K562 (cell line): Measurements from ENCODE around the gene TTC28. TPM values are rescaled to one million over a fixed set of nuclear protein-coding genes. Genes with fewer than 3 reads are reported as not detected.
A peak's percentile ranks its signal among the peaks of the same experiment; 100 is the strongest.

Source experiments
- CBX2 ChIP-seq: fragments of 200-600 bp; sonication (generic); IDR thresholded peaks from one replicate; pipeline ENCODE4 v1.6.1; 2012; ENCODE audit warnings: mild to moderate bottlenecking, low read length, inconsistent platforms; ENCODE audit not compliant: insufficient read depth, poor library complexity, severe bottlenecking
- CHD4 ChIP-seq: fragments of 200-600 bp; sonication (generic); IDR thresholded peaks from 3 replicates; pipeline ENCODE4 v1.6.1; 2012; ENCODE audit warnings: low read depth, mild to moderate bottlenecking, mixed read lengths, low read length, inconsistent platforms; ENCODE audit not compliant: insufficient read depth, insufficient replicate concordance, poor library complexity, severe bottlenecking
- DMBX1 ChIP-seq: fragments of 250-450 bp; sonication (Bioruptor Pico); IDR thresholded peaks from 2 replicates; pipeline ENCODE4 v1.8.0; 2022; ENCODE audit warnings: inconsistent platforms, mild to moderate bottlenecking, moderate library complexity, borderline replicate concordance
- EP400 ChIP-seq: fragments of 450-650 bp; IDR thresholded peaks from 2 replicates; pipeline ENCODE4 v1.6.1; 2017; ENCODE audit warnings: antibody characterized with exemption, mild to moderate bottlenecking, moderate library complexity
- FOXP1 ChIP-seq: sonication (generic); formaldehyde crosslinking; IDR thresholded peaks from 2 replicates; pipeline ENCODE4 v1.8.0; 2022; ENCODE audit warnings: mild to moderate bottlenecking, missing genetic modification reagents
- ILK ChIP-seq: fragments of 450-650 bp; IDR thresholded peaks from 2 replicates; pipeline ENCODE4 v1.6.1; 2016; ENCODE audit warnings: missing genetic modification characterization, low read depth, mild to moderate bottlenecking, missing compliant biosample characterization, moderate library complexity, borderline replicate concordance
- L3MBTL2 ChIP-seq: fragments of 450-650 bp; IDR thresholded peaks from 2 replicates; pipeline ENCODE4 v1.6.1; 2016; ENCODE audit warnings: mild to moderate bottlenecking, moderate library complexity
- MTA3 ChIP-seq: fragments of 450-650 bp; formaldehyde crosslinking; IDR thresholded peaks from 2 replicates; pipeline ENCODE4 v1.6.1; 2017; ENCODE audit warnings: mild to moderate bottlenecking, borderline replicate concordance
- PHF20 ChIP-seq: fragments of 450-650 bp; IDR thresholded peaks from 2 replicates; pipeline ENCODE4 v1.6.1; 2018; ENCODE audit not compliant: partially characterized antibody
- PTBP1 ChIP-seq: fragments of 200-400 bp; formaldehyde crosslinking; IDR thresholded peaks from 2 replicates; pipeline ENCODE4 v1.6.1; 2017; ENCODE audit warnings: low read depth, low read length
- RBBP5 ChIP-seq: fragments of 200-600 bp; sonication (generic); IDR thresholded peaks from 2 replicates; pipeline ENCODE4 v1.6.1; 2012; ENCODE audit warnings: borderline replicate concordance, mild to moderate bottlenecking, low read length, control low read depth, inconsistent platforms; ENCODE audit not compliant: insufficient read depth, poor library complexity, severe bottlenecking
- SAFB ChIP-seq: fragments of 200-400 bp; formaldehyde crosslinking; IDR thresholded peaks from 2 replicates; pipeline ENCODE4 v1.6.1; 2017; ENCODE audit warnings: low read depth, low read length, borderline replicate concordance
- SIN3B ChIP-seq: fragments of 450-650 bp; IDR thresholded peaks from 2 replicates; pipeline ENCODE4 v1.6.1; 2017; ENCODE audit warnings: low read depth, mild to moderate bottlenecking, moderate library complexity
- SMARCA5 ChIP-seq: fragments of 450-650 bp; IDR thresholded peaks from 2 replicates; pipeline ENCODE4 v1.6.1; 2016
- ZKSCAN3 ChIP-seq: fragments of 250-450 bp; sonication (Bioruptor Pico); IDR thresholded peaks from 2 replicates; pipeline ENCODE4 v1.4.0; 2020
- ZNF253 ChIP-seq: fragments of 250-450 bp; sonication (Bioruptor Pico); conservative IDR thresholded peaks from 2 replicates; pipeline ENCODE4 v1.6.1; 2021; ENCODE audit warnings: mild to moderate bottlenecking
- ZNF644 ChIP-seq: fragments of 200-800 bp; sonication (Bioruptor generic); IDR thresholded peaks from 2 replicates; pipeline ENCODE4 v1.6.1; 2016; ENCODE audit warnings: low read depth, missing genetic modification characterization, missing compliant biosample characterization
- ZSCAN29 ChIP-seq: fragments of 450-650 bp; IDR thresholded peaks from 2 replicates; pipeline ENCODE4 v1.6.1; 2017
- polyA plus RNA-seq, 8 experiments: library from polyadenylated mRNA; depleted of rRNA in 4 of 8; stranded (reverse) in 5 of 8; unstranded in 3 of 8; fragments of >200 nt; fragmentation: Nextera tagmentation in 2 of 8; fragmentation: Illumina TruSeq in 1 of 8; extraction: Ambion mirVana in 2 of 8; extraction: Trizol in 1 of 8; gene quantifications; 2 replicates each; pipeline versions ENCODE4 v1.2.1 to v1.2.3, GENCODE V29; 2011 to 2014; ENCODE audit warnings: inconsistent platforms in 1 of 8, missing spikeins in 1 of 8
- total RNA-seq, 7 experiments: library from RNA; depleted of rRNA in 6 of 7; stranded (reverse); fragments of >200 nt in 6 of 7; fragmentation: Illumina TruSeq in 2 of 7; extraction: Trizol in 2 of 7; gene quantifications; 2 replicates each; pipeline versions ENCODE4 v1.2.1 to v1.2.3, GENCODE V29; 2011 to 2021; ENCODE audit warnings: low replicate concordance in 1 of 7
- TF ChIP-seq, protein P1 (sequence below): fragments of 200-800 bp; sonication (Bioruptor generic); IDR thresholded peaks from 2 replicates; pipeline ENCODE4 v1.6.1; 2017; ENCODE audit warnings: missing genetic modification characterization, missing compliant biosample characterization
- TF ChIP-seq, protein P2 (sequence below): fragments of 450-650 bp; formaldehyde crosslinking; IDR thresholded peaks from 2 replicates; pipeline ENCODE4 v1.4.0; 2022; ENCODE audit warnings: mild to moderate bottlenecking, moderate library complexity
- TF ChIP-seq, protein P3 (sequence below): fragments of 450-650 bp; formaldehyde crosslinking; conservative IDR thresholded peaks from 2 replicates; pipeline ENCODE4 v1.4.0; 2022; ENCODE audit warnings: mild to moderate bottlenecking, missing genetic modification characterization
- TF ChIP-seq, protein P4 (sequence below): fragments of 450-650 bp; IDR thresholded peaks from 2 replicates; pipeline ENCODE4 v1.6.1; 2017; ENCODE audit warnings: mild to moderate bottlenecking, moderate library complexity
- TF ChIP-seq, protein P5 (sequence below): sonication (generic); formaldehyde crosslinking; IDR thresholded peaks from 2 replicates; pipeline ENCODE4 v1.8.0; 2022; ENCODE audit warnings: mild to moderate bottlenecking, missing genetic modification reagents

Gene TTC28
- total and polyA plus RNA-seq, 9 of the 15 experiments (the other 6 are each of a cell fraction or from before 2014, with no cell fraction given) = 0.22 to 10.7 (median 3.1) TPM

DNA sequence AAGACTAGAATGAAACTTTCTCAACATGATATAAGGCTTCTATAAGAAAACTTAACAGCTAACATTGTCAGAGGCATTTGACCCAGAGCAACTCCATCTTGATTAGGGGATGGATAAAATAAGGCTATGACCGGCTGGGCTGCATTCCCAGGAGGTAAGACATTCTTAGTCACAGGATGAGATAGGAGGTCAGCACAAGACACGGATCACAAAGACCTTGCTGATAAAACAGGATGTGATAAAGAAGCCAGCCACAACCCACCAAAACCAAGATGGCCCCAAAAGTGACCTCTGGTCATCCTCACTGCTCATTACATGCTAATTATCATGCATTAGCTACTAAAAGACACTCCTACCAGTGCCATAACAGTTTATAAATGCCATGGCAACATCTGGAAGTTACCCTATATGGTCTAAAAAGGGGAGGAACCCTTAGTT is 135.2 kb downstream of the TTC28 start (continued):
- TF ChIP-seq, protein P1, sequence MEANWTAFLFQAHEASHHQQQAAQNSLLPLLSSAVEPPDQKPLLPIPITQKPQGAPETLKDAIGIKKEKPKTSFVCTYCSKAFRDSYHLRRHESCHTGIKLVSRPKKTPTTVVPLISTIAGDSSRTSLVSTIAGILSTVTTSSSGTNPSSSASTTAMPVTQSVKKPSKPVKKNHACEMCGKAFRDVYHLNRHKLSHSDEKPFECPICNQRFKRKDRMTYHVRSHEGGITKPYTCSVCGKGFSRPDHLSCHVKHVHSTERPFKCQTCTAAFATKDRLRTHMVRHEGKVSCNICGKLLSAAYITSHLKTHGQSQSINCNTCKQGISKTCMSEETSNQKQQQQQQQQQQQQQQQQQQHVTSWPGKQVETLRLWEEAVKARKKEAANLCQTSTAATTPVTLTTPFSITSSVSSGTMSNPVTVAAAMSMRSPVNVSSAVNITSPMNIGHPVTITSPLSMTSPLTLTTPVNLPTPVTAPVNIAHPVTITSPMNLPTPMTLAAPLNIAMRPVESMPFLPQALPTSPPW (CRISPR knock-in tag) = peak; percentile 19; the same call in 1 of the 2 replicates
- TF ChIP-seq SAFB (no peak), ILK (tag) (no peak), ZNF644 (peak; percentile 88), RBBP5 (no peak), ZKSCAN3 (no peak), SMARCA5 (no peak), EP400 (no peak), DMBX1 (CRISPR knock-in tag) (peak; percentile 82), ZSCAN29 (no peak), PHF20 (no peak), L3MBTL2 (no peak), CHD4 (no peak), FOXP1 (CRISPR knock-in tag) (no peak), ZNF253 (CRISPR knock-in tag) (no peak), MTA3 (no peak), SIN3B (no peak), CBX2 (no peak), PTBP1 (no peak)
- TF ChIP-seq, protein P2, sequence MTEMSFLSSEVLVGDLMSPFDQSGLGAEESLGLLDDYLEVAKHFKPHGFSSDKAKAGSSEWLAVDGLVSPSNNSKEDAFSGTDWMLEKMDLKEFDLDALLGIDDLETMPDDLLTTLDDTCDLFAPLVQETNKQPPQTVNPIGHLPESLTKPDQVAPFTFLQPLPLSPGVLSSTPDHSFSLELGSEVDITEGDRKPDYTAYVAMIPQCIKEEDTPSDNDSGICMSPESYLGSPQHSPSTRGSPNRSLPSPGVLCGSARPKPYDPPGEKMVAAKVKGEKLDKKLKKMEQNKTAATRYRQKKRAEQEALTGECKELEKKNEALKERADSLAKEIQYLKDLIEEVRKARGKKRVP (CRISPR knock-in tag) = no peak
- TF ChIP-seq, protein P3, sequence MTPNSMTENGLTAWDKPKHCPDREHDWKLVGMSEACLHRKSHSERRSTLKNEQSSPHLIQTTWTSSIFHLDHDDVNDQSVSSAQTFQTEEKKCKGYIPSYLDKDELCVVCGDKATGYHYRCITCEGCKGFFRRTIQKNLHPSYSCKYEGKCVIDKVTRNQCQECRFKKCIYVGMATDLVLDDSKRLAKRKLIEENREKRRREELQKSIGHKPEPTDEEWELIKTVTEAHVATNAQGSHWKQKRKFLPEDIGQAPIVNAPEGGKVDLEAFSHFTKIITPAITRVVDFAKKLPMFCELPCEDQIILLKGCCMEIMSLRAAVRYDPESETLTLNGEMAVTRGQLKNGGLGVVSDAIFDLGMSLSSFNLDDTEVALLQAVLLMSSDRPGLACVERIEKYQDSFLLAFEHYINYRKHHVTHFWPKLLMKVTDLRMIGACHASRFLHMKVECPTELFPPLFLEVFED (CRISPR knock-in tag) = no peak
- TF ChIP-seq, protein P4, sequence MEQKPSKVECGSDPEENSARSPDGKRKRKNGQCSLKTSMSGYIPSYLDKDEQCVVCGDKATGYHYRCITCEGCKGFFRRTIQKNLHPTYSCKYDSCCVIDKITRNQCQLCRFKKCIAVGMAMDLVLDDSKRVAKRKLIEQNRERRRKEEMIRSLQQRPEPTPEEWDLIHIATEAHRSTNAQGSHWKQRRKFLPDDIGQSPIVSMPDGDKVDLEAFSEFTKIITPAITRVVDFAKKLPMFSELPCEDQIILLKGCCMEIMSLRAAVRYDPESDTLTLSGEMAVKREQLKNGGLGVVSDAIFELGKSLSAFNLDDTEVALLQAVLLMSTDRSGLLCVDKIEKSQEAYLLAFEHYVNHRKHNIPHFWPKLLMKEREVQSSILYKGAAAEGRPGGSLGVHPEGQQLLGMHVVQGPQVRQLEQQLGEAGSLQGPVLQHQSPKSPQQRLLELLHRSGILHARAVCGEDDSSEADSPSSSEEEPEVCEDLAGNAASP = no peak
- TF ChIP-seq, protein P5, sequence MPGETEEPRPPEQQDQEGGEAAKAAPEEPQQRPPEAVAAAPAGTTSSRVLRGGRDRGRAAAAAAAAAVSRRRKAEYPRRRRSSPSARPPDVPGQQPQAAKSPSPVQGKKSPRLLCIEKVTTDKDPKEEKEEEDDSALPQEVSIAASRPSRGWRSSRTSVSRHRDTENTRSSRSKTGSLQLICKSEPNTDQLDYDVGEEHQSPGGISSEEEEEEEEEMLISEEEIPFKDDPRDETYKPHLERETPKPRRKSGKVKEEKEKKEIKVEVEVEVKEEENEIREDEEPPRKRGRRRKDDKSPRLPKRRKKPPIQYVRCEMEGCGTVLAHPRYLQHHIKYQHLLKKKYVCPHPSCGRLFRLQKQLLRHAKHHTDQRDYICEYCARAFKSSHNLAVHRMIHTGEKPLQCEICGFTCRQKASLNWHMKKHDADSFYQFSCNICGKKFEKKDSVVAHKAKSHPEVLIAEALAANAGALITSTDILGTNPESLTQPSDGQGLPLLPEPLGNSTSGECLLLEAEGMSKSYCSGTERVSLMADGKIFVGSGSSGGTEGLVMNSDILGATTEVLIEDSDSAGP (CRISPR knock-in tag) = no peak
